HepG2 (cell line): ENCODE results near the gene GPS1. TPM values are rescaled to one million over a fixed set of nuclear protein-coding genes. Genes with fewer than 3 reads are reported as not detected.

Source experiments
- CC2D1A ChIP-seq: sonication (generic); formaldehyde crosslinking; IDR thresholded peaks from 2 replicates; pipeline ENCODE4 v1.8.1; 2023; ENCODE audit warnings: mild to moderate bottlenecking, missing genetic modification reagents
- CHCHD3 ChIP-seq: sonication (generic); formaldehyde crosslinking; IDR thresholded peaks from 2 replicates; pipeline ENCODE4 v1.8.0; 2022; ENCODE audit warnings: mild to moderate bottlenecking, missing genetic modification reagents, moderate library complexity
- KAT7 ChIP-seq: IDR thresholded peaks from 2 replicates; pipeline ENCODE4 v1.6.1; 2018; ENCODE audit warnings: borderline replicate concordance, missing compliant biosample characterization
- PHF20 ChIP-seq: sonication (generic); formaldehyde crosslinking; IDR thresholded peaks from 2 replicates; pipeline ENCODE4 v1.5.0; 2020; ENCODE audit warnings: mild to moderate bottlenecking, missing genetic modification reagents
- PHF21A ChIP-seq: sonication (generic); formaldehyde crosslinking; IDR thresholded peaks from 2 replicates; pipeline ENCODE4 v1.5.0; 2020; ENCODE audit warnings: mild to moderate bottlenecking, missing genetic modification reagents
- PITX1 ChIP-seq: sonication (generic); formaldehyde crosslinking; IDR thresholded peaks from 2 replicates; pipeline ENCODE4 v1.5.1; 2020; ENCODE audit warnings: mild to moderate bottlenecking, missing genetic modification reagents
- RAD21 ChIP-seq: fragments of 450-650 bp; formaldehyde crosslinking; IDR thresholded peaks from 2 replicates; pipeline ENCODE4 v1.5.0; 2020; ENCODE audit warnings: mild to moderate bottlenecking
- SNRNP70 ChIP-seq: fragments of 200-400 bp; formaldehyde crosslinking; IDR thresholded peaks from 2 replicates; pipeline ENCODE4 v1.6.1; 2017; ENCODE audit warnings: mild to moderate bottlenecking, low read depth, low read length, moderate library complexity
- U2AF2 ChIP-seq: fragments of 200-400 bp; formaldehyde crosslinking; IDR thresholded peaks from 2 replicates; pipeline ENCODE4 v1.6.1; 2017; ENCODE audit warnings: low read depth, mild to moderate bottlenecking, low read length
- YEATS2 ChIP-seq: sonication (generic); formaldehyde crosslinking; IDR thresholded peaks from 2 replicates; pipeline ENCODE4 v1.4.0; 2020; ENCODE audit warnings: missing genetic modification reagents, borderline replicate concordance
- ZNF230 ChIP-seq: sonication (generic); formaldehyde crosslinking; IDR thresholded peaks from 2 replicates; pipeline ENCODE4 v1.4.0; 2020; ENCODE audit warnings: mild to moderate bottlenecking, missing genetic modification reagents
- ZNF30 ChIP-seq: sonication (generic); formaldehyde crosslinking; IDR thresholded peaks from 2 replicates; pipeline ENCODE4 v1.5.0; 2020; ENCODE audit warnings: mild to moderate bottlenecking, missing genetic modification reagents
- ZNF318 ChIP-seq: sonication (generic); formaldehyde crosslinking; IDR thresholded peaks from 2 replicates; pipeline ENCODE4 v1.4.0; 2020; ENCODE audit warnings: mild to moderate bottlenecking, missing genetic modification reagents
- ZNF546 ChIP-seq: sonication (generic); formaldehyde crosslinking; conservative IDR thresholded peaks from 2 replicates; pipeline ENCODE4 v1.8.1; 2023; ENCODE audit warnings: mild to moderate bottlenecking, missing genetic modification reagents
- ZNF766 ChIP-seq: sonication (generic); formaldehyde crosslinking; IDR thresholded peaks from 2 replicates; pipeline ENCODE4 v1.5.0; 2020; ENCODE audit warnings: missing genetic modification reagents, borderline replicate concordance
- ZNF782 ChIP-seq: sonication (generic); formaldehyde crosslinking; IDR thresholded peaks from 2 replicates; pipeline ENCODE4 v1.4.0; 2020; ENCODE audit warnings: missing genetic modification reagents, mild to moderate bottlenecking, borderline replicate concordance
- ZNF784 ChIP-seq: sonication (generic); formaldehyde crosslinking; IDR thresholded peaks from 2 replicates; pipeline ENCODE4 v1.5.1; 2020; ENCODE audit warnings: missing genetic modification reagents, mild to moderate bottlenecking, borderline replicate concordance
- polyA plus RNA-seq, 8 experiments: library from polyadenylated mRNA; depleted of rRNA in 3 of 8; stranded (reverse) in 7 of 8; unstranded in 1 of 8; fragments of >200 nt; fragmentation: Illumina TruSeq in 4 of 8; extraction: Trizol in 4 of 8; gene quantifications; 2 replicates each; pipeline versions ENCODE4 v1.2.1 to v1.2.3, GENCODE V29; 2011 to 2016; ENCODE audit warnings: low read depth in 4 of 8, missing spikeins in 1 of 8, mixed read lengths in 1 of 8; ENCODE audit not compliant: insufficient read depth in 1 of 8
- total RNA-seq, 5 experiments: library from RNA; depleted of rRNA; stranded (reverse); fragments of >200 nt; fragmentation: Illumina TruSeq; extraction: Trizol; gene quantifications; 2 replicates each; pipeline ENCODE4 v1.2.3, GENCODE V29; 2016; ENCODE audit warnings: low read depth in 1 of 5
- TF ChIP-seq, protein P1 (sequence below): sonication (generic); formaldehyde crosslinking; conservative IDR thresholded peaks from 2 replicates; pipeline ENCODE4 v1.5.0; 2020; ENCODE audit warnings: missing genetic modification reagents

GPS1 gene
- total and polyA plus RNA-seq, 2 of the 13 experiments (the other 11 are each of a cell fraction or from before 2014, with no cell fraction given), result 124 to 128 TPM

- TF ChIP-seq ZNF782, result peak; percentile 78; the same call in 1 of the 2 replicates
- peak; percentile 68; the same call in 1 of the 2 replicates for TF ChIP-seq YEATS2 (CRISPR knock-in tag)
- no peak for TF ChIP-seq ZNF766 (CRISPR knock-in tag)
- peak; percentile 87; the same call in 1 of the 2 replicates for TF ChIP-seq ZNF546 (CRISPR knock-in tag)
- no peak for TF ChIP-seq ZNF30 (CRISPR knock-in tag)
- TF ChIP-seq RAD21 (CRISPR knock-in tag), result no peak
- TF ChIP-seq, protein P1, sequence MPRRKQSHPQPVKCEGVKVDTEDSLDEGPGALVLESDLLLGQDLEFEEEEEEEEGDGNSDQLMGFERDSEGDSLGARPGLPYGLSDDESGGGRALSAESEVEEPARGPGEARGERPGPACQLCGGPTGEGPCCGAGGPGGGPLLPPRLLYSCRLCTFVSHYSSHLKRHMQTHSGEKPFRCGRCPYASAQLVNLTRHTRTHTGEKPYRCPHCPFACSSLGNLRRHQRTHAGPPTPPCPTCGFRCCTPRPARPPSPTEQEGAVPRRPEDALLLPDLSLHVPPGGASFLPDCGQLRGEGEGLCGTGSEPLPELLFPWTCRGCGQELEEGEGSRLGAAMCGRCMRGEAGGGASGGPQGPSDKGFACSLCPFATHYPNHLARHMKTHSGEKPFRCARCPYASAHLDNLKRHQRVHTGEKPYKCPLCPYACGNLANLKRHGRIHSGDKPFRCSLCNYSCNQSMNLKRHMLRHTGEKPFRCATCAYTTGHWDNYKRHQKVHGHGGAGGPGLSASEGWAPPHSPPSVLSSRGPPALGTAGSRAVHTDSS (CRISPR knock-in tag), result no peak
- TF ChIP-seq PITX1, result peak; percentile 89
- no peak for TF ChIP-seq SNRNP70
- peak; percentile 55; the same call in 1 of the 2 replicates for TF ChIP-seq ZNF230 (CRISPR knock-in tag)
- TF ChIP-seq PHF20 (CRISPR knock-in tag), result no peak
- no peak for TF ChIP-seq U2AF2
- TF ChIP-seq ZNF784, result no peak; the same call in 1 of the 2 replicates
- TF ChIP-seq KAT7 (CRISPR knock-in tag), result peak; percentile 81; the same call in 1 of the 2 replicates
- no peak for TF ChIP-seq CHCHD3 (CRISPR knock-in tag)
- peak; percentile 95 for TF ChIP-seq PHF21A (CRISPR knock-in tag)
- TF ChIP-seq ZNF318, result peak; percentile 83
- TF ChIP-seq CC2D1A (CRISPR knock-in tag), result 0 out of 2 replicates have a peak, but pooled peaks have one; percentile 78
Observed at GRCh38 chr17:82103553-82104451, 52.1 kb downstream of the GPS1 start (continued).
